GM19238 (cell line): ENCODE data around the gene ZNF385D.
"Not testable (repeated sequence)": the region's sequence is repeated elsewhere in the genome, so short reads cannot be mapped to it uniquely, and the experiment has no call there.

Source experiments
- DNase-seq: peaks from one replicate; pipeline ENCODE4 v3.0.0; 2011; ENCODE audit warnings: low spot score; ENCODE audit not compliant: insufficient read length

Gene ZNF385D

DNA sequence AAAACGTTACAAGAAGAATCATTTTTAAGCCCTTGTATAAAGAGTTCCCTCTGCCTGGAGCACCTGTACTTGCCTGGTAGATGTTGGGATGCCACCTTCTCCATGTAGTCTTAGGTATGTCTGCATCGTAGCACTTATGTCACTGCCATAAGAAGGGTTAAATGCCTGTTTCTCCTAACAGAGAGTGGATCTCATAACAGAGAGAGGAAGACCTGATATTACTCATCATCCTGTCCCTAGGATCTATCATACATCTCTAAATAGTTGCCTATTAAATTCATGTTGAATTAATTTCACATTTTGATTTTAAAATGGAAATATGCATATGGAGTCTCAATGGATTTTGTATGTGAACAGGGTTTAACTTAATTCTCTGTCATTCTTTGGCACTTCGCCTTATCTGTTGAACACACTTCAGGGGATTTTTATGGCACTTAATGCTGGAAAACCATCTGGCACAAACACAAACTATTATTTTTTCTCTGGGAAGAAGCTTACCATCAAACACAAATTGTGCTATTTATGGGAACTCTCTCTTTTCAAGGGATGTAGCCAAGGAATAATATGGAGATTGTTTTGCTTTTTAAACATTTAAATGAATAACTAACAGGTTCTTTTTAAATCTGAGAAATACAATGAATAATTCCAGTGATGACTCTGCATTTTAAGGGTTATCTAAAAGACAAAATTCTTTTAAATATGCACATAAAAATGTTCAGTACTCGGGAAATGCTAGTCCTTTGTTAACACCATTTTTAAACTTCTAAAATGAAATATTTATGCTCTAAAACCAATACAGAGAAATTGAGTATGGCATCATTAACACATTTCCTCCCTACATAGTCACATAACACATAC is 230.7 kb downstream of the ZNF385D start:
- no peak for DNase-seq

DNA sequence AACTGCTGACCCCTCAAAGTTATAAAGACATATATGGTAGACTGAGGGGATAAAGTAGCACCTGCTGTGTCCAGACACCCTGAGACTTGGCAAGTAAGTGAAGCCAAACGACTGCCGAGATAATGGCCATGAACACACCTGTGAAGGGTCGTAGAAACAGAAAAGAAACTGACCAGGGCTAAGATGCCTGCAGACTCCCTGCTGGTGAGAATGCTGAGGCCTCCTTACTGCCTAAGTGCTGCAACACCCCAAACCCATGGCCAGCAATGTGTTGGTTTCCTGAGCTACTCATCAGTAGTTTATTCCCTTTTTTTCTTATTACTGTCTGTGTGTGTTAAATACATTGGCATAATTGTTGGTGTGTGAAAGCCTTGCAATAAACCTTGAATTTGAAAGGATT is 233.8 kb downstream of the ZNF385D start:
- no peak for DNase-seq

DNA sequence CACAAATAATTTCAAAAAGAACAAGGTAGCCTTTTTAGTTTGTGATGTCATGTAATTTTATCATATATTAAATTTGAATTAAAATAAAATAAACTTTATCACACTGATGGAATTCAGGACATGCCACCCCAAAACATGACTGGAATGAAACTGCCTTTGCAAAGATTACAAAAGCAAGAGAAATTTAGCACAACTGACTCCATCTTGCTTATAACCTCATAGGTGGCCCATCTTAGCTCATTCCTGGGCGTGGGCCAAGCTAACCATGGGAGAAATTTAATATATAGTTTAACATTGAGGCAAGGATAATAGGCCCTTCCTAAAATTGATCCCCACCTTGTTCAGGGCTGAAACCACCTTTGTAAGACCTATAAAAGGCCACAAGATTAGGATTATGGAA is 235.6 kb downstream of the ZNF385D start:
- no peak for DNase-seq

DNA sequence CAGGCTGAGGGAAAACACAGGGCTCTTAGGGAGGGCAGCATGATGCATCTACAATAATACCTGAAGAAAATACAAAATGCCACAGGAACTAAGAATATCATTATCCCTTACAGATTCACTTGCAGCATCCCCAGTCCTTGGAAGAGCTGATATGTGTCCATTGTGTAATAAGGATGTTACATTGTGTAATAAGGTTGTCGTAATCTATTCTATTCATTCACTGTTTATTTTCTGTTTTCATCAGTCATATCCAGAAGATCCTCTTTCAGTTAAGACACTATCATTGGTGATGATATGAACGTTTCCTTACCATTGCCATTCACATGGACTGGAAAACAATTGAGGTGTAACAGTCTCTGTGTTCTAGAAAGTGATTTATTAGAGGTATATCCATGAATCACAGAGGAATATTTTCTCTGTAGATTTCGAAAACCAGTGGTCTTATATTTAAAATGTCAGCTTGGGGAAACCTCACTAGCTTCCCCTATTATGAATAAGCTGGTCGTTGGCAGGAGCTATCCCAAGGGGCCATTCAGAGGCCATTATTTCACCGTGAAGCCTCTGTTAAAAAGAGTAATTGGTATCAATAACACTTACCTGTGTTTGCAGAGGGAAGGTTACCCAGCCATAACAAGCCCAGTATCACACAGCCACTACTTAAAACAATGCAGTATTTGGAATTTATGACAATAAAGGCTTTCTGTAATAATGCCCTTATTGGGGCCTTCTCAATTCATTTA is 241.1 kb downstream of the ZNF385D start:
- DNase-seq, result no peak

DNA sequence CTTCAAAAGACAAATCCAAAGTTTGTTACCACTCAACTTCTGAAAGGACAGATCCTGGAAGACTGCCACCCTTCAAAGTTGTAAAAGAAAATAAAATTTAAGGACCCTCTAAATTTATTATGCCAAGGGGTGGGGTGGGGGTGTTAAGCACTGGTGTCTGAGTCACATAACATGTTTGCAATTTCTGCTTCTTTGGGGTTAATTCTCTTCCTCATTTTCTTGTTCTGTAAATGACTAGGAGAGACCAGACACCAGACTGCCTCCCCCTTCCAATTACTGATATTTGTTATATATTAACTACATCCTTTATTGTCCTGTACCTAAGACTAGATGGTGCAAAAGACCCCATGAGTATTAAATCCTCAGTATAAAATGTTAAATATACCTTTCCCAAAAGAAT is 242.8 kb downstream of the ZNF385D start:
- DNase-seq, result no peak

DNA sequence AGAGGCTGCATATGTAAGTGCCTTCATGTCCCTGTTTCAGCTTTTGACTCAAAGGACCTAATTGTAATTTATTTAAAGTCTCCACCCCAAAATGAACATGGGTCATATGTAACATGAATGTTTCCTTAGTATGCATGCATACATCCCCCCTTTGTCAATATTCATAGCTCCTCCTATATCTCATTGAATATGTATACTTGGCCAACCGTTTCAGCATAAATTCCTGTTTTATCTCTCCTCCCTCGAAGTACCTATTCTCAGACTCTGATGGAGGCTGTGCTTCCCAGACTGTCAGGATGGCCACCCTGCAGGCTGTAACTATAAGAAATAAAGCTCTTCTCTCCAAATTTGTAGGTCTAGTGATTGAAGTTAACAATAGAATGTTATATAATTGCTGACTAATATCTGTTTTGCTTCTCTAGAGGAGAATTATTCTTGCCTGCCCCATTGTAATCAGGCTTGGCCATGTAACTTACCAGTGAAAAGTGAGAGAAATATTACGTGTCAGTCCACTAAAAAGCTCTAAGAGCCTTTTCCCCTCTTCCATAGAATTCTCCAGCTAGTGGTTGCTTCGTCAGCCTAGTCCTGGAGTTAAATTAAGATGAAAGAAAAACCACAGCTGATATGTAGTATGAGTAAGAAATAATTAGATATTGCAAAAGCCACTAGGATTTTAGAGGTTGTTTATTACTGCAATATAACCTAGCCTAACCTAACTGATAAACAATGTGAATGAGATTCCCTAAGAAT is 245.1 kb downstream of the ZNF385D start:
- DNase-seq, result no peak

DNA sequence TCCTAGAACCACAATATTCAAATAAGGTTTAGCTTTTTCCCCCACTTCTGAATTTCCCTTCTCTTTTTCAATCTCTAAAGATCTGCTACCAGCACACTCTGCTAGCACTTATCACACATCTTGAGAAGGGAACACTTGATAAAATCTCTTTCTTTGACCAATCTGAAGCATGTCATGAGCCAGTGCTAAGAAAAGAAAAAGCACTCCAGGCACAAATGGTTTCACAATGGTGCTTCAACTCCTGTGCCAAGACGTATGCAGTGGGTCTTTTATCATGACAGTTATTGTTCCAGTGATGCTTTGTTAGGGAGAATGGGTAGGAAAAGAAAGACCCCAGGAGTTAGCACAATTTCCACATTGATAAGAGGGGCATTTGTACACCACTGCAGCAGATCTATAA is 248.4 kb downstream of the ZNF385D start:
- DNase-seq, result no peak

DNA sequence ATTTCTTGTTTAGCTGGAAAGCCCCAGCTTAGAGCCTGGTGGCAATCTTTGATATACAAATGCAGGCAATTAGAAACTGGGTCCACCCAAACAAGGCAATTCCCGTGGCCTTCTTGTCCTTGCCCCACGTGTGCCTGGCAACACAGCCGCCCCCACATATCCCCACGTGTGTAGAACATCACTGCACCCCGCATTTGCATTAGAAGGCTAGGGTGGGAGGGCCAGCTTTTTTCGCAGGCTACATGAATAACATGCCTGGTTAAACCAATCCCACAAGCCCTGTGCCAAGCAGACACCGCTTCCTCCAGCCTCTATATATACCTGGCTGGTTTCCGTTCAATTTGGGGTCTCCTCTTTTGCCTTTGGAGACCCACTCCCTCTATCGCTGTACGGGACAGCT is 250.2 kb downstream of the ZNF385D start:
- DNase-seq, result no peak

DNA sequence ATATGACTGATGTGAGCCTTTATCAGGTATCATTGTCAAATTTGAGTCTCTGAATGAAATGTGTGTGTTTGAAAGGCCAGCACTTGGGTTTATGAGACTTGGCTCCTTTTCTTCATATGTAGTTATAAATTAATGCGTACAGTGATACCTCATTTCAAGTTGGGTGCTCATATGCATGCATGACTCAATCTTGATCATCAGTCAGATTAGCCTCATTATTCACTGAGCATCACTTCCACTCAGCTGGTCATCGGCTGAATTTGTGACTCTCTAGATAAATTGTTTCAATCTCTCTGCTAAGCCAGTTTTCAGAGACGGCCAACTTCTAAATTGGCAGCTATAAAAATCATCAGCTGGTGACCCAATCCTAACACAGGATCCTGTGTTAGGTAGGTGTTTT is 260.3 kb downstream of the ZNF385D start:
- DNase-seq, result not testable (repeated sequence)

DNA sequence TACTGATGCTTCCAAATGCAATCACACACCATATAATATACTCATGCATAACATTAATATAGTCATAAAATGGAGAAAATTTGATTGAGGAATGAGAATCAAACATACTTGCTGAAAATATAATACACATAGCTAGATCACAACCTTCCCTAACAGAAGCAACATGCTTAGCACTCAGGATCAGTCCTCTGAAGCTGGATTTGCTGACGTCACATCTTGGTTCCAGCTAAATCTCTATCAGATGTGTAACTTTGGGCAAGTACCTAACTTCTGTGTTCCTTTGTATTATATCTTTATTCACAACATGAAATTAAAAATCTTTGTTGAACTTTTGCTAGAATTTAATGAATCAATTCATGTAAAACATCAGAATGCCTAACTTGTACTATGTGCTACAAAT is 263.5 kb downstream of the ZNF385D start:
- no peak for DNase-seq

DNA sequence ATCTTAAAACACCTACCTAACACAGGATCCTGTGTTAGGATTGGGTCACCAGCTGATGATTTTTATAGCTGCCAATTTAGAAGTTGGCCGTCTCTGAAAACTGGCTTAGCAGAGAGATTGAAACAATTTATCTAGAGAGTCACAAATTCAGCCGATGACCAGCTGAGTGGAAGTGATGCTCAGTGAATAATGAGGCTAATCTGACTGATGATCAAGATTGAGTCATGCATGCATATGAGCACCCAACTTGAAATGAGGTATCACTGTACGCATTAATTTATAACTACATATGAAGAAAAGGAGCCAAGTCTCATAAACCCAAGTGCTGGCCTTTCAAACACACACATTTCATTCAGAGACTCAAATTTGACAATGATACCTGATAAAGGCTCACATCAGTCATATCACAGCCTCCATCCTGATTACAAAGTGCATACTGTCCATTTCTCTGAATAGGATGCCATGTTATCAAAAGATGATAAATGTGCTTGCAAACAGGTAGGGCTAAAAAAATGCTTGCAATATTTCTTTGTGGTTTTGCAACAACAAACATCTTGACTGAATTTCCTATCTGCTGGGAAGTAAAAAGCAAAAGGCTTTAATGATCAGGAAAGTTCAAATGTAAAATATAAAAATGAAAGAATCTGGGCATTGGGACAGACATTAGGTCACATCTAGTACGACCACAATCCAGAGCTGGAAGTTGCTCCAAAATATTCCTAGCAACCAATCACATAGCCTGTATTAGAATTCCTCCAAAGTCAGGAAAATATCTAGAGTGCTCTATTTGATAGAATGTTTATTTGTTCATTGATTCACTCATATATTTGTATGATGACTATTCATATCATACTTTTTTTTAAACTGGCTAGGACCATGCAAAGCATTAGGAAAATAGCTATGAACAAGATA is 264.7 kb downstream of the ZNF385D start:
- not testable (repeated sequence) for DNase-seq

DNA sequence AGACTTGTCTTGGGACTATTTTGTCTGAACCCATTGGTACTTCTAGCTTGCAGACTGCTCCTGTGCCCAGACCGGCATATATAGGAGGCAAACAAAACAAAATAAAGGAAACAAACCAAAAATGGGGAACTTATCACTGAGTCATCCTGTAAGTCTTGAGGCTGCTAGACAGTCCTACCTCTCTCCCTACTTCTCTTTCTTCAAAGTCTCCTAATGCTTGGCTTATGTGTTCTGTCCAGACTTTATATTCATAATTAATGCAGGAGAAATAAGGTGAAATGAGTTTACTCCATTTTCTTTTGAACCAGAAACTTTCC is 266.2 kb downstream of the ZNF385D start:
- DNase-seq, result no peak

DNA sequence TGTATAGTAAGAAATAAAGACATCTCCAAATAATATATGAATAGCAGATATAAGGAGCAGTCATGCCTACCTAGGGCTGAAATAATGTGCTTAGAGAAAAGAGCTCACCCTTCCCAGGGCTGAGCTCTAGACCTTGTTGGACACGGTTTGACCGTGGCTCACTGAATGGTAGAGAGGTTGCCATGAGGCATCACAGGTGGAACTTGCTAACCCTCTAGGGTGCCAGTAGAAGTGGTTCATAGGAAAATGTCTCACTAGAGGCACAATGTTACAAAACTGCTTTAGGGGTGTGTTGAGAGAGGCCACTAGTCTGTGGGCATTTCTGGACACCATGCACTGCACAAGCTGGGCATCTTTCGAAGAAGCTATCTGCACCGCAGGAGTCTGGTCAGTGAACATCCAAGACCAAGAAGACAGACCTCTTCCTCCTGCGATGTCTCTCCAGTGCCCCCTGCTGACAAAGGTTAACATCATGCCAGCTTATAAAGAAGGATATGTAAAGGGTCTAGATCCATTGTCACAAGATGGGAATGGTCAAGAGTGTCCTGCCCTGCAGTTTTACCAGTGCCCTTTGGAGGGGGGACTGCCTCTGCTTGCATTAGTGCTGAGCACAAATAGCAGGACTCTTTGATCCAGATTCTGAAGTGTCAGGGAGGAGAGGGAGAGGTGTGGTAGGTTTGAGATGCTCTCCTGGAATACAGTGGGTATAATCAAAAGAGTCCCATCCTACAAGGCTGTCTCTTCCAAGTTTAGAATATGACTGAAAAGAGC is 266.8 kb downstream of the ZNF385D start:
- DNase-seq, result no peak

DNA sequence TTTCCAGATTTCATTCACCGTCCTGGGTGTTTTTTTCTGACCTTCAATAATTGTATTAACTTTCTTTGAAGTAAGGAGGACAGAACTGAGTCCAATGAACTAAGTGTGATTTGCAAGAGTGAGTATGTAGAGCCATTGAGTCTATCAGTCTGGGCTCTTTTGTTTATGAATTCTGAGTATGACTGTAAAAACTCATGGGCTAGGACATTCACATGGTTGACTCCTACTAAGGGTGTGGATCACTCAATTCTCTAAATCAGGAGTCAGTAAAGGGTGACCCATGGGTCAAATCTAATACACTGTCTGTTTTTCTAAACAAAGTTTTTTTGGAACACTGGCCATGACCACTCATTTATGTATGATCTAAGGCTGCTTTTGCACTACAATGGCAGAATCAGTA is 269.0 kb downstream of the ZNF385D start:
- no peak for DNase-seq

DNA sequence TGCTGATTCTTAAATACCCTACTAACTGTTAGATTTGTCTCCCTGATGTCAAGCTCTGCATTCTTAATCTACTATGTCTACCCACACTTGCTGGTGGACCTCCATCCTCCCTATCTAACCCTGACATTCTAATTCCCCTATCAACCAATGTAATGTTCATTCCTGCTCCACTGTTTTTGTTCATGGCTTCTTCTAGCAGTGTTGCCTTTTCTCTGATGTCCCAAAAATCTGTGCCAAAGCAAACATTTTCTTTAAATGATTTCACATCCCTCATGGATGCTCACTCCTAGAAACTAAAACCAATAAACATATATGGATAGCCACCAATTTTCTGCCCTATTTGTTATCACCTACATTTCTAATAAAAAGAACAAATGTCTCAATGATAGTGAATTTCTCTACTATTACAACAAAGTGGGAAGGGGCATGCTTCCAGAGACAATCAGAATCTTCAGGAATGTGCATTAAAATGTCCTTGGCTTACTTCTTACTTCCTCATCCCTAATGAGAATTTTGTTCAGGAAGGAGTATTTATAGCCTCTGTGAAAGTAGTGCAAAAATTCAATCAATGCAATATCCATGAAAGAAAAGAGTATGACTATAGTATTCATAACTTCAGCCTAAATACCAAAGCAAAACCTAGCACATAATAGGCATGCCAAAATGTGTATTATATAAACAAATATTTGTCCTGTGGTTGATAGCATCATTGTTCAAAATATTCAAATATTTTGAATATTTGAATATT is 273.3 kb downstream of the ZNF385D start:
- no peak for DNase-seq

DNA sequence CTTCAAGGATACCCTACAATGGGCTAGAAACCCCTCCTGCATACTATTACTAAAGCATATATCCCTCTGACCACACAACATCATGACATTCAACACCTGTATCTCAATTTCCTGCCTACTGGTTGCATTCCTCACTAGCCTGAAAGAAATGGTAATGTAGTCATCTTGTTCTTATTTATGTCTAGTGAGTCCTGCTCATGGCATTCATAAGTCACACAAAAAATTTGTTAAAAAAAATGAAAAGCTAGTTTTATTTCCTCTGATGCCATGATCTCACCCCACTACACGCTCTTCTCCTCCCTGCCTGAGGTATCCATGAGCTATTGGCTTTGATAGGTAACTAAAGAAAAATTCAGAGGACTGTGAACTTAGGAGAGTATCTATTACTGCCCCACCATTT is 284.5 kb downstream of the ZNF385D start:
- no peak for DNase-seq

DNA sequence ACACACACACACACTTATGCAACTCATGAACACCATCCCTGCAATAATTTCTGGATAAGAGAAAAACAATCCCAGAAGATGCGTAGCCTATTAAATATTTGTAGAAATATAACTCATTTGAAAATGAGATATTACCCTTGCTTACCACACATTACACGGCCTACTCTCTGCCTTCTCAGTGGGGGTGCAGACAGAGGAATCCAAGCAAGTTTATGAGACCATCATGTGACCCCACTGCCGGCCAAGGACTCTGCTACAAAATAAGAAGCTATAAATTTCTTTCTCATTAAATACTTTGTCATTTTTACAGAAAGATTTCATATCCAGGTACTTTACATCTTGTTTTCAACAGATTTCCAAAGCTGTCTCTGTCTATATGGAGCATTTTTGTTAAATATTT is 286.3 kb downstream of the ZNF385D start:
- no peak for DNase-seq

DNA sequence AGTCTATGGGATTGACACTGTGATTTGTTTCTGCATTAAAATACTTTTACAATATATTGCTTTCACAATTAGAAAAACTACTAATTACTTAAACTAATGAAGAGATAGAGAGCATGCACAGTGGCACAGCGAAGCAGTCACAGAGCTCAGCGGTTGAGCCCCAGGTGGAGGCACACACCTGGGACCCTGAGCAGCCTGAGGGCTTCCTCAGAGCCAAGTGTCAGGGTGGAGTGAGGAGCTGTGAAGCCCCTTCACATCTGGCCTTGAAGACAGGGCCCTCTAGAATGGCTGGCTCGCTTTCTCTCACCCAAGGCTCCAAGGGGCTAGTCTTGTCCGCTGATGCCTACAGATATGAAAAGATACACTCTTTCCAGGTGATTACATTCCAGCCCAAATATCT is 287.7 kb downstream of the ZNF385D start:
- no peak for DNase-seq

DNA sequence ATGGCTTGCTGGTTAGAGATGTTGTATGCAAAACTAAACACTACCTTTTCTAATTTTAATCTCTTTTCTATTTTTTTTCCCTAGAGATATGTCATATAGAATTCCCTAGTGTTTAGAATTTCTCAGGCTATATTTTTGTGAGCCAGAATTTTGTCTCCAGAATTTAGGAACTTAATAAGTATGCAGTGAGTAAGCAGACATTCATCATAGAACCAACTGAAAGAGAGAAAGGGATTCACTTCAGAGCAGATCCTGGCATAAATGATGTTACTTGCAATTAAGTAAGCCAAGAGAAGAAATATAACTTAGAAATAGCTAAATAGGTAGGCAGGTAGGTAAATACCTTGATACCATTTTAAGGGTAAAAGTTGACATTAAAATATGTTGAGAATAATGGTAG is 288.9 kb downstream of the ZNF385D start:
- no peak for DNase-seq

DNA sequence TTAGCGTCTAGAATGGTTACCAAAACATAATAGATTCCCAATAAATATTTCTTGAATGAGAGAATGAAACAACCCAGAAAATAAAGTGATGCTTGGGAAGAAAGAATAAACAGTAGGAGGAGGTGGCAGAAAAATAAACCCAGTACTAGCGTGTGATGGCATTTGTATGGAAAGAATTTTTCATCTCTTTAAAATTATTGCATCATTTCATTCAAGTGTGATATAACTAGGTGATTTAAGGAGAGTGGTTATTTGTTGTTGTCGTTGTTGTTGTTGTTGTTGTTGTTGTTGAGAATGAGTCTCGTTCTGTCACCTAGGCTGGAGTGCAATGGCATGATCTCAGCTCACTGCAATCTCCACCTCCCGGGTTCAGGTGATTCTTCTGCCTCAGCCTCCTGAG is 293.9 kb downstream of the ZNF385D start:
- no peak for DNase-seq
